ENCODE data around the gene THUMPD3.

The THUMPD3 gene, protein sequence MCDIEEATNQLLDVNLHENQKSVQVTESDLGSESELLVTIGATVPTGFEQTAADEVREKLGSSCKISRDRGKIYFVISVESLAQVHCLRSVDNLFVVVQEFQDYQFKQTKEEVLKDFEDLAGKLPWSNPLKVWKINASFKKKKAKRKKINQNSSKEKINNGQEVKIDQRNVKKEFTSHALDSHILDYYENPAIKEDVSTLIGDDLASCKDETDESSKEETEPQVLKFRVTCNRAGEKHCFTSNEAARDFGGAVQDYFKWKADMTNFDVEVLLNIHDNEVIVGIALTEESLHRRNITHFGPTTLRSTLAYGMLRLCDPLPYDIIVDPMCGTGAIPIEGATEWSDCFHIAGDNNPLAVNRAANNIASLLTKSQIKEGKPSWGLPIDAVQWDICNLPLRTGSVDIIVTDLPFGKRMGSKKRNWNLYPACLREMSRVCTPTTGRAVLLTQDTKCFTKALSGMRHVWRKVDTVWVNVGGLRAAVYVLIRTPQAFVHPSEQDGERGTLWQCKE

DNA sequence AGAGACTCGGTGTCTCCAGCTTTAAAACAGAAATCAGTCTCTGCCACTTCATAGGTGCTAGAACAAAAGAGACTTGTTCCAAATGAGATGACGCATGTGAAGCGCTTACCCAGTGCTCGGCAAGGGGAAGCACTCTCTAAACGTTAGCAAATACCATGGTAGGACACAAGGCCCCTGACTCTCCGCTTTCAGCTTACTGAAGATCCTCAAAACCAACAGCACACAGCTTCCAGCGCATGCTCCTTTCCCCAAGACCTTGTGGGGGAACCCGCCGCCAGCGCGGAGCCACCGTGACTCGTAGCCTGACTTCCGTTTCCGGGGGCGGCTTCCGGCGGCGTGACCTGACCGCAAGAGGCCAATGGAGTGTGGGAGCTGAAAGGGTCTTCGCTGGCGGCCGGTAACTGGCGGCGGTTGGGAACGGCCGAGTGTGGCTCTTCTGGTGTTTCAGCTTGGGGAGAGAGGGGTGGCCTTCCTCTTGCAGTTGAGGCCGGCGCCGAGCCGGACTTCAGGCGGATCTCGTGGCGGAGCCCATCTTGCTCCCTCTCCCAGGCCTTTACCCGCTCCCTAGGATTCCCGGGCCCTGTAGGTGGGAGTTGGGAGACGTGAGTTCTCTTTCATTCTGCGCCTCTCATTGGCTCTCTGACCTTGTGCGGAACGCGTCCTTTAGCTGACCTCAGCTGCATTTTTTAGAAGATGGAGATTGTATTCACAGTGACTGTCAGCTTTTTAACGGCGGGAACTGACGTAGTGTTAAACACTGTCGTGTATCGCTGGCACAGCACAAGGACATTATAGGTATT, at the start of gene THUMPD3:
Gene THUMPD3, plus strand, starts transcription at position 324 of the 800 bp plus-strand sequence. CDS start 2,015 bp downstream, outside the sequence.
- DNase-seq (ENCODE audit: low spot score) = peak; percentile 95

GRCh38 chr3:9314796-9315195, 48.1 kb upstream of the THUMPD3 start:
- no peak for DNase-seq (ENCODE audit: low spot score)

DNA sequence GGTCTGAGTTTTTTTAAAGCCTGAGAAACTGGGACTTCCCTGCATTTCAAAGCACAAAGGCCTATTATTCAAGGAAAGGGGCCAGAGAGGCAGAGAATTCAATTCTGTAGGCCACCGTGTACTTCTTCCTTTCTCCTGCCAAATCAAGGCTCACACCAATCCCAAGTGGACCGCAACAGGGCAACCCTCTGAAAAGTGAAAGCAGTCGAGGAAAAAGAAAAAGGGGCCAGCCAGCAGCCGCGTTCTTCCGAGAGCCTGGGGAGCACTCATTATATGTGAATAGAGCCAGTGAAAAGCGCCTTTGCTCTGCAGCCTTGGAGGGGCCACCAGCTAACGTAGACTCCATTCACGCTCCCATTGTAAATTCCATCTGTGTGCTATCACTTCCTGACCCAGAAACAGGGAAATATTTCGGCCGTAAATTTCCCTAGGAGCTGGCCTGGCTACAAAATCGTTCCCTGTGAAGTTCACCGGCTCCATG, 45.9 kb upstream of the THUMPD3 start:
- no peak for DNase-seq (ENCODE audit: low spot score)

DNA sequence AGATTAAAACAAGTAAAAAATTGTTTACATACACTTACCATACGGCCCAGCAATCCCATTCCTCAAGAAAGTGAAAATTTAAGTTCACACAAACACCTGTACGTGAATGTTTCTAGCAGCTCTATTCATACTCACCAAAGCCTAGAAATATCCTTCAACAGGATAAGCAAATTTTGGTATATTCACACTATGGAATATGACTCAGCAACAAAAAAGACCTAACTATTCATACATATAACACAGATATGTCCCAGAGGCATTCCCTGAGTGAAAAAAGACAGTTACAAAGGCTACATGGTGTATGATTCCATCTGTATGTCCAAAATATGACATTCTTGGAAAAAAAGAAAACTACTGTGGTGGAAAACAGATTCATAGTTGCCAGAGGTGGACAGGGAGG, 40.1 kb upstream of the THUMPD3 start:
- DNase-seq (ENCODE audit: low spot score) = no peak

DNA sequence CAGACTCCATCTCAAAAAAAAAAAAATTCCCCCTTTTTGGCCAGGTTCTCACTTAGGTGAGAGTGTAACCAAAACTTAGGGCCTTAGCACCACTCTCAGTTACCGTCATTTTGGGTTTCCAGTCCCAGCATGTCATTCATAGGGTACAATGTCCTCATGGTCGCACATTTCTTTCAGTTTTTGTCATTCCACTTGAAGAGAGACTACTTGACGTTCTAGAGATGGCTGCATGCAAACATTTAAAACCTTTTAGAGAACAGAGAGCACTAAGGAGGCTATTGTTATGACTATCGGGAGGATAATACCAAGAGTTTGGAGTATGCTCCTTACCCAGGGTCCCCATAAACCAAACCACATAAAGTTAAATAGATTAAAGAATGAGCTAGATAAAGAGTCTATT, 37.9 kb upstream of the THUMPD3 start:
- no peak for DNase-seq (ENCODE audit: low spot score)

DNA sequence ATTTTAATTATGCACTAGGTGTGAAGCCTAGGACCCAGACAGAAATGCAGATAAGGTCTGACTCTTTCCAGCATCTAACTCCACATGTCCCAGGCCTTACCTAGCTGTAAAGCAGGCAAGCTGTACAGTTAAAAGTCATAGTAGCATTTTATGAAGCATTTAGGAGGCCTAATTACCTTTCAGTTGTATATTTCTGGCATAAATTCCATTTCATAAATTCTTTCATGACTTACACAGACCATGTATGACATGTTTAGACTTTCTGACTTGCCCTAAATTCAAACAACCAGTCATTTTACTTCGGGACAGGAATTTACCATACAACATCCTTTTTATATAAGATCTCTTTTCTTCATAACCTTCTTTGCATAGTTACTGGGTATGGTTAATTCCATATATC, 35.3 kb upstream of the THUMPD3 start:
- DNase-seq (ENCODE audit: low spot score) = no peak

- no peak for DNase-seq (ENCODE audit: low spot score)
Observed at GRCh38 chr3:9330166-9330703, 32.6 kb upstream of the THUMPD3 start.

DNA sequence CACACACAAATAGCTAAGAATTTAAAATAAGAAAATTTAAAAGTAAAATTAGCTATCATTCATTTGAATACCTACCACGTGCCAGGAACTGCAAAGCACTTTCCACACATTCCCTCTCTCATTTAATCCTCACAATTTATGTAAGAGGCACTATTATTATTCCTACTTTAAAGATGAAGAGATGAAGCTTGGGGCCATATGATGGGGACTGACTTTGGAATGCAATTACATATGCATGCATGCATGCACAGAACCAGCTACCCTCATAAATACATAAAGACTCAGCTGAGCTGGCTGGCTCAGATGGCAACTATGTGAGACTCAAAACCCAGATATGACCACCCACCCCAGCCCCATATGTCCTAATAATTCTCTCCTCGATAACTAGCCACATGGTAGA, 31.7 kb upstream of the THUMPD3 start:
- DNase-seq (ENCODE audit: low spot score) = no peak

- no peak for DNase-seq (ENCODE audit: low spot score)
Observed at GRCh38 chr3:9332250-9333030, 30.4 kb upstream of the THUMPD3 start.

- no peak for DNase-seq (ENCODE audit: low spot score)
Observed at GRCh38 chr3:9339761-9340471, 22.9 kb upstream of the THUMPD3 start.

DNA sequence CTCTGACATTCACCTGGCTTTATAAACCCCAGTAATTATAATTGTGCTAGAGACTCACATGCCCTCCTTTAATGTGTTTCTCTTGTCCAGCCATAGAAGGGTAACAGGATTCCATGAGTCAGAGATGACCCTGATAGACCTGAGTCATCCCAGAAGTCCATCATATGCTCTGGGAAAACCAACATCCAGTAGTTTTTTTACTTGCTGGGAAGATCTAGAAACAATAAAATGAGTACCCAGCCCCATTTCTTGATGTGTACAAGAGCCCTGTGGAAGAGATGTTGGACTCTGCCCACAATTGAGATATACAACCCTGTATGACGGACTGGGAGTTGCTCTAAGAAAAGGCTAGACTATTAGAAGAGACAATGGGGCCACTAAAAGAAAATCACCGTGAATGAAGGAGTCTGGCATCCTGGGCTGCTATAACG, 22.4 kb upstream of the THUMPD3 start:
- no peak for DNase-seq (ENCODE audit: low spot score)

DNA sequence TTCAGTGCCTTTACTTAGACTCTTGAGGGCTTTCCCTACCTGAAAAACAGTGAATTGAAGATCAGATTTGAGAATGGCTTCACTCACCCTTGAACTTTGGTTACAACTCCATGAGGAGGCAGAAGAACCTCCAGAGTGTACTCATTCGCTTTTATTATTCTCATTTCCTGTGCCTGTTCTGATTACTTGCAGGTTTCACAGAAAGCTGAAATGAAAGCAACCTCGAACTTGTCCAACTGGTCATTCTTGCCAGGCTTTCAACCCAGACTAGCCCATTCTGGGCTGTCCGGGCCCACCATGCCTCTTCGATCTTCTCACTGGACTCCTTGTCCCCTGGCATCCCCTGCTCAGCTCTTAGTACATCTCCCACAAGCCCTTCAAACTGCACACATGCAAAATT, 20.2 kb upstream of the THUMPD3 start:
- no peak for DNase-seq (ENCODE audit: low spot score)

GRCh38 chr3:9343115-9343514, 19.7 kb upstream of the THUMPD3 start:
- DNase-seq (ENCODE audit: low spot score) = no peak

GRCh38 chr3:9345041-9345440, 17.8 kb upstream of the THUMPD3 start:
- no peak for DNase-seq (ENCODE audit: low spot score)

- DNase-seq (ENCODE audit: low spot score) = no peak
Observed at GRCh38 chr3:9346141-9346540, 16.7 kb upstream of the THUMPD3 start.

- no peak for DNase-seq (ENCODE audit: low spot score)
Observed at GRCh38 chr3:9347081-9347480, 15.8 kb upstream of the THUMPD3 start.

GRCh38 chr3:9347887-9348286, 15.0 kb upstream of the THUMPD3 start:
- no peak for DNase-seq (ENCODE audit: low spot score)

DNA sequence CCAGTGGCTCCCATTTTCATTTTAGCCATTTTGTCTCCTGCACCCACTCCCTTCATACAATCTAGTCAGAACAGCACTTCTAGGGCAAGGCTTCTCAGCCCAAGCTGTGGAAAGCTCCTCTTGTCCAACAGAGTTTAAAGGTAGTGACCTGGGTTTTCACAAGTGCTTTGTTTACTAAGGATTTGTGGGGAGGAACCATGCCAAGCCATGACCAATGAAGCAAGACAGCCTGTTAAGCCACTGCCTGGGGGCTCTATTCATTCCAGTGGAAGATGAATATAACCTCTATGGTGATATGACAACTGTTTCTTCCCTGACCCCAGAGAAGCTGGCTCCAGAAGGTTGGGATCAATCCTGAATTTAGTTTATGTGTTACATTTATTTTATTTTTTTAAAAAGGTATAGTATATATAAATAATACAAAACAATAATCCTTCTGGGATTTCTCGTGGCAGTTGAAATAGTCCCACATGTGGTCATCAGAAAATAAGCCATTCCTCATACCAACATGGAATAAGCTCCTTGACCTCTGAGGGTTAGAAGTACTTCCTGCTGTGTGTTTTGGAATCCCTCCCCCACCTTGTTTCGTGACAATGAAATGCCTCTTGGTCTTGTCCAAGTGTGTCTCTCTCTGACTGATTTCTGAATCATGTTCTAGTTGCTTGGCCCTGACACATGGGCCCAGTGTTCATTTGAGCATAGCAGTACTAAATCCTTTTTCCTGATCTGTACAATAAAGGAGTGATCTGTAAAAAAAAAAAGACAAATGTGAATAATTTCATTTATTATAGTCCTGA, 13.3 kb upstream of the THUMPD3 start:
- no peak for DNase-seq (ENCODE audit: low spot score)

DNA sequence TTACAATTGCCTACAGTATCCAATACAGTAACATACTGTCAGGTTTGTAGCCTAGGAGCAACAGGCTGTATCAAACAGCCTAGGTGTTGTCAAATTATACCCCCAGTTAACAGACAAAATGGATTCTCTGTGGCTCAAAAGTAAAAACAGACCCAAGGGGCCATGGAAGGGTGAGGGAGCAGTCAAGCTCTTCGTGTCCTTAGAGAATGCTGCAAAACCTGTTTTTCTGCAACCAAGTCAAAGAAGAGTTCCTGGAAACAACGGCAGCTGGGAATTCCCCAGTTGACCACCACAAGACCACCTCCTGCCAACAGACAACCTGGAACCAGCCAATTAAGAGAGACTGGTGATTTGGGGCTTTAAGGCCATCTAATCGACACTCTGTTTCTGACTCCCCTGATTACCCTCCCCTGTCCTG, 11.1 kb upstream of the THUMPD3 start:
- DNase-seq (ENCODE audit: low spot score) = no peak

Data from activated CD4-positive, alpha-beta T cell treated with anti-CD3 and anti-CD28 coated beads, Interleukin-2, Interleukin-4, amounts not matched to agents 100 ng/mL and 50 ng/mL, durations not matched to agents 16 hours and 8 hours (primary cell).